CD4-positive, alpha-beta T cell treated with Interleukin-2 at 100 ng/mL for 4 hours (primary cell): ENCODE measurements around the gene PITX2.

ENCODE experiments used
- DNase-seq: peaks from one replicate; pipeline ENCODE4 v3.0.0-alpha.2; 2020; ENCODE audit warnings: low spot score

The PITX2 gene

GRCh38 chr4:110623718-110624397 is 981 bp upstream of the PITX2 start:
- no peak for DNase-seq

- no peak for DNase-seq
Measured at GRCh38 chr4:110621839-110622751, 782 bp downstream of the PITX2 start.

DNA sequence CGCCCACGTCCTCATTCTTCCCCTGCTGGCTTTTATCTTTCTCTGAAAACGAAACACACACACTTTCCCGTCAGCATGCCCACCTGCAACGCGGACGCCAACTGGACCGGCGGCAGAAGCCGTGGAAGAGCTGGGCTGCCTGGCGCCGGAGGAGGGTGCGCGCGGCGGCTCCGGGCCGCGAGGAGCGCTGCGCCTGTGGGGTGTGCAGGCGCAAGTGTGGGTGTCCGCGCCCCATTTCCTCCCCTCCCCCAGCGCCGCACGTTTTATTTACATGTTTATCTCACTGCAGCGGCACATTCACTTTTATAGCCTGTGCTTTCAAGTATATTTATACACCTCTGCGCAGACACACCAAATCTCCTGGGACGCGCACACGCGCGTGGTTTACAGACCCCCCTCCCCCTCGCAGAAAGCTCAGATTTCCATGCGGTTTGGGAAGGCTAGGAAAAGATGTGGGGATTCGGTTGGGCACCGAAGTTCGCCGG is 1.5 kb downstream of the PITX2 start:
- DNase-seq: no peak

DNA sequence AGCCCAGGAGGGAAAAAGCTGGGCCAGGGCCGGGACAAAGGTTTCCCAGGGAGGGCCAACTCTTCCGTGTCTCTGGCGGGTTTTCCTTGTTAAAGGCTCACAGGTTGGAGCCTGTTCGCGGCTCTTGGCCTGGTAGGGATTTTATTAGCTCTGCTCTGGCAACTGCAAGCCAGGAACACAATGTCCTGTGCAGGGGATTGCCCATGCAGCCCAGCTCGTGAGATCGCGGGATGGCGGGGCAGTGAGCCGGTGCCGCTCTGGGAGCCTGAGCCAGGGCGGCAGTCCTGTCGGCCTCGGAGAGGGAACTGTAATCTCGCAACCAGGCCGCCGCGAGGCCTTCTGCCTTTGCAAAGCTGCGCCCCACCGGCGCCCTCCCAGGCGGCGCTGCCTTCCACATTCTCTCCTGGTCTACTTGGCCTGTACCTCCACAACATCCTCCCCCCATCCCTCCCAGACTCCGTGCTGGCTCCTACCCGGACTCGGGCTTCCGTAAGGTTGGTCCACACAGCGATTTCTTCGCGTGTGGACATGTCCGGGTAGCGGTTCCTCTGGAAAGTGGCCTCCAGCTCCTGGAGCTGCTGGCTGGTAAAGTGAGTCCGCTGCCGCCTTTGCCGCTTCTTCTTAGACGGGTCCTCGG is 2.1 kb downstream of the PITX2 start:
- DNase-seq: no peak

DNA sequence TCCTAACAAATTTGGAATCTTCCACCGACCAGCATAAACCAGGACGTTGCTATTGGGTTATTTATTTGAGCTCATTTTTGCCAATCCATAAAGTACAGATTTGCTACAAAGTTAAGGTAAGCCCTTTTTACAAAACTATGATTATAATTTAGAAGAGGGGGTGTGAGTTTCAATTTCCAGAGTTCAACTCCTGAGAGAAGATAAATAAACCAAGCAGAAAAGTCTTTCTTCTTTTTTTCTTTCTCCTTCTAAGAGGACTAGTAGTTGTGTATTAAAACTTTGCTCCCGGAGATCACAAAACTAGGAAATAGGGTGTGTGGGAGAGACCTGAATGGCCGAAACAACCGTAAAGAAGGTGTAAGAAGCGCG is 2.6 kb downstream of the PITX2 start:
- DNase-seq: no peak

DNA sequence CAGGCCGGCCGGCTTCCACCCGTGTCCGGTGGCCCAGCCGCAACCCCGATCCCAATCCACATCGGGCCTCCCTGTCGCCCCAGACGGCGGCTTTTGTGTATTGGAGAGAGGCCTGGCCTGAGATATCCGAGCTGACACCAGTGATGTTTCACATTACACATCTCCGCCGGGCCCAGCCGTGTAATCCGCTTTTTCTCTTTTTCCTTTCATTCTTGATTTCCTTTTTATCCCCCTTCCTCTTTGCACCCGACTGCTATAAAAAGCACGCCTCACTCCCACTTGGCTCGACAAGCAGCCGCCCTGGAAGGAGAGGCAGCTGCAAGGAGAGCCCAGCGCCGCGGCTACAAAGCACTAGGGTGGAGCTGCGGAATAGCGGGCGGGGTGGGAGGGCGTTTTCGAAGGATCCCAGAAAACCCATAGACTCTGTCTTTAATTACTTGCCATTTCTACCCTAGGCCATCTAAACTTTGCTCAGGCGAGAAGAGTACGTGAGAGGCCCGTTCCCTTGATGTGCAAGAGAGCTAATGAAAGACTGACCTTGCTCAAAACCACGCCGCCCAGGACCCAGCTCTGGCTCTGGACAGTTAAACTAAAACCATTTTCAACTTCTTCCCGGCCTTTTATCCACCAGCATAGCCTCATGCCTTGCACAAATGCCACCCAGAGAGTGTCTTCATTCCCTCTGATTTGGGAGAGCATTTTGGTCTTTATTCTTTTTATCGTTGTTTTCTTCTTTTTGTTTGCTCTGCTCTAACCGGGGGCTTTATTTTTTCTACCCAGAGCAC is 3.2 kb downstream of the PITX2 start:
- no peak for DNase-seq

DNA sequence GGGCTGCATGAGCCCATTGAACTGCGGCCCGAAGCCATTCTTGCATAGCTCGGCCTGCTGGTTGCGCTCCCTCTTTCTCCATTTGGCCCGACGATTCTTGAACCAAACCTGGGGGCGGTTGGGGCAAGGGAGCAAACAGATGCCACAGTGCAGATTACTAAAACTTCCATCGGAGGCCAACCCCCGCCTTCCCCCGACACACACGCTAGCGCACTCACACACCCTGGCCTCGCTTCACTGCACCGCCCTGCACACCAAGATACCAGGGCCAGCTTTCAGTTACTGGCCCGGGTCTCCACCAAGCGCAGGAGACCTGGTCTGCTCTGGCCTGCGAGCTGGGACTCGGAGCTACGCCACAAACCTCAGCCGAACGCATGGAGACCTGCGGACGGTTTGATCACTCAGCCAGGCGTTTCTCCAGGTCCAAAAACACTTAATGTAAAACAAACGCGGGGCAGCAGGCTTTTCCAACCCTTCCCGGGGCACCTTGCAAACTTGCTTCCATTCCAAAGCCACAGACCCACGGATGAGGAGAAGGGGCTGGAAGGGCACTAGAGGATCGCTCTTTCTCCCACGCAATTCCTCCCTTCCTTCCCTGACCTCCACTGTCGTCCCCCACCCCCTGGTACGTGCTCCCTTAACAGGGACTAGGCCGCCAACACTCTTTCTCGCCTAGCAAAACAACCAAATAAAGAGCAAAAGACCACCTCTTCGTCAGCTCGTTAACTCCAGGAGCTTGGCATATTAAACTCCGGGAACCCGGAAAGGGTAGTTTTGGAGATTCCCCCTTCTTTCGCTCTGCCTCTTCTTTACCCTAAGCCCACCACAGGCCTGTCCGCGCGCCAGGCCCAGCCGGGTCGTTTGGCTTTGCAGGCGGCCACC is 4.1 kb downstream of the PITX2 start:
- no peak for DNase-seq

- no peak for DNase-seq
Measured at GRCh38 chr4:110617646-110618580, 5.0 kb downstream of the PITX2 start.

GRCh38 chr4:110617075-110617640 is 5.7 kb downstream of the PITX2 start:
- no peak for DNase-seq

DNA sequence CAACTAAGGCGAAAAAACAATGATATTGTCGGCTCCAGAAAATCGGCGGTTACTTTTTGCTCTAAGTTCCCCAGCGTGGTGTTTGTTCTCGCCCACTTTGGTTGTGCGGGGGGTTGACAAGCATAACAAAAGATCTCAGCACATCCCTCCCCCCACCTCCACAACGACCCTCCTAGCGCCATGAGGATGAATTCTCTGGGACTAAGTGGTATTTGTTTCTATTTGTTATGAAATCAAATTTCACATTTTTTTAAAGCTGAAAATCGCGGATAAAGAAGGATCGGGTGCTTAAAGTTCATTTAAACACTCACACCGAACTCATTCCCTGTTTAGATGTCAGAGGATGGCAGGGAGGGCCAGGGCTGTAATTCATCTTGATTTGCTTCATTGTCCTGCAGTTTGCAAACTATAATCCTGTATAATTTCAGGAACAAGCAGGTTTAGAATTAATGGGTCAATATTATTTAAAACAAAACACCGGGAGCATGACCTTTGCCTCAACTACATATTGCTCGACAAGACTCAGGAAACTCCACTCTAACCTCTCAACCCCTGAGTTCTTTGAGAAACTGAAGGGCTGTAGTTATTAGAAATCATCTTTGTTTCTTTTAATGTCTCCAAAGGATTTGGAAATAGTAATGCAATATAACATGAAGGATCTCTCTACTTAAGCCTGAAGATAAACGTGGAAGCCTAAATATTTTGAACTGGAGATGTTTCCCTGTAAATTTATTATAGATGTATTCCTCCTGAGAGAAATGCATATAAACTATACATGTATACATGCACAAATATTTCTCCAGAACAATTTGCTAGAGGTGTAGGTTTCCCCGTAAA is 6.4 kb downstream of the PITX2 start:
- DNase-seq: no peak

GRCh38 chr4:110615353-110616237 is 7.3 kb downstream of the PITX2 start:
- no peak for DNase-seq

DNA sequence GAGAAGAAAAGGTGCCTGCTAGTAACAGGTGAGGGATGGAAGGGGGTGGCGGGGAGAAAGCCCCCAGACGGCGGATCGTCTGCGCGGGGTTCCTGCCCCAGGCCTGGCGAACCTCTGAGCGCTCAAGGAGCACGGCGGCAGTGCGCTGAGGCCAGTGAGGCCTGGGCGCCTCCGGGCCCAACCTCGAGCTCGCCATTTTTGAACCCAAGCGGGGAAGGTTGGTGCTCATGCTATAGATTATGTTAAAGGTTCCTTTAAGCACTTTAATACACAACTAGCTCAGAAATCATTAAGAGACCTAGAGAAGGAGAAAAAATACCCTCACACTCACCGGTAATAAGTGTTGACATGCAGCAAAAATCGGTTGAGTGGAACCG is 7.9 kb downstream of the PITX2 start:
- no peak for DNase-seq

DNA sequence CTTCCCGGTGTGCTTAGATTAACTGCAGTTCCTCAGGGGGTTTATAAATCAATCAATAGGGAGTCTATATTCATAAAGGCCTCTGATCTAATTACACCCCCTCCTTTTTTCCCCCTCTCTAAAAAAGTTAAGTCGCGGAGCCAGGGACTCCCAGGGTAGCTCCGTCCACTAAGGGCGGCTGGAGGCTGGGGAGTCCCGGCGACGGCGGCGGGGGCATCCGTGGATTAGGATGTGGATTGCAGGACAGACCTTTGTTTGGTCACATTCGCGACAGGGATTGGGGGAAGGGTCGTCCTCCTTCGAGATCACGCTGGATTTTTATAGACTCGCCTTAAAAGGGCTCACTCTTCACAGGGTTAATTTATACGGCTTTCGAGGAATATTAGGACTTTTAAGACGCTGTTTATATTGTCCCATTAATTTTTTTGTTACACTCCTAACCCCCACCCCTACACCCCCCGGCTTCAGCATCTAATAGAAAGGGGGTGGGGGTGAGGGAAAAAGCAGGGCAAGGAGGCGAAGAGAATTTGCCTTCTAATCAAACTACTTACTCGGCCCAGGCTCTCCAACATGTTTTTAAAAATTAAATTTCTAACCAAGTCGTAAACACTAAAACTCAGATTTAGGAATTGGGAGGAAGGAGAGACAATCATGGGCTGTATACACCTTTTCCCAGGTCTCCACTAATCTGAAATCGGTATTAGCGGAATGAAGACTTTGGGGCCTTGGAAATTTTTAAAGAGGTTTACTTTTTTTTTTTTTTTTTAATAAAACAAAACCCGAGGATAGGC is 8.5 kb downstream of the PITX2 start:
- DNase-seq: no peak

- DNase-seq: no peak
Measured at GRCh38 chr4:110613745-110614144, 9.1 kb downstream of the PITX2 start.

- DNase-seq: no peak
Measured at GRCh38 chr4:110612631-110613269, 10.1 kb downstream of the PITX2 start.

GRCh38 chr4:110611968-110612447 is 10.9 kb downstream of the PITX2 start:
- DNase-seq: no peak
